ENCODE results near the gene IFFO2. TPM values are rescaled to one million over a fixed set of nuclear protein-coding genes. Genes with fewer than 3 reads are reported as not detected.

IFFO2 gene
- total and polyA plus RNA-seq, 2 of the 8 experiments (the other 6 are each of a cell fraction or from before 2014, with no cell fraction given), result 6.6 to 10.4 TPM

DNA sequence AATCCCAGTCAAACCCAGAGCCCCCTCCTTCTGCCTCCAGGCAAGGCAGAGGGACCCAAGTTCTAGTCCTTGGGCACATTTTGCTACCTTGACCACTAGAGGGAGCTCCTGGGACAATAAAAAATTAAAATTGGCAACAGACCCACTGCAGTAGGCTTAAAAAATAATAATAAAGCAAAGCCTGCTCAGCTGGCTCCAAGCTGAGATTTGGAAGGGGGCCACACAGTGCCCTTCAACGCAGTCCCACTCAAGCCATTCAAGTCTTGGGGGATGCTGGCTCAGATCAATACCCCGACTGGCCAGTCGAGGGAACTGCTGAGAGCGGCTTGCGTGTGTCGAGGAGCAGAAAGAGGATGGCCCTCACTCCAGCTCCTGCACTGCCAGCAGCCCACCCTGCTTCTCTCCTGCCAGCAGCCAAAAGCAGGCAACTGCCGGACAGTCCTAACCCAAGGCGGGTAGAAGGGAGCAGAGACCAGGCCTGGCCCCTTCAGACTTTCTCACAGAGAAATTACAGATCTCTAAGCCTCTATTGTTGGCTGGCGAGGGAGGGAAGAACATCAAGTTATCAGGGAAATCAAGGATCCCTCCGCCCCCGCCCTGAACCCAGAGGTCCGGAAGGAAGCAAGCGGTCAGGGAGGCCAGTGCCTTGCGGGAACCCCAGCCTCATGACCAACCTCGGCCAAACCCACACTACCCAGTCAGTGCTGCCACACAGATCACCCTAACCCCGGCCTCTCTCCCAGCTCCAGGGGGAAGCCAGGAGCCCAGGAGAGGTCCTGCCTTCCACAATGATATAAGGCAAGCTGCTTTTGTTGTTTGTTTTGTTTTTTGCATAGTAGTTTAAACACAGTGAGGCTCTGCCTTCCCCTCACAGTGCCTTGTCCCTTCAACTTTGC is 49.2 kb downstream of the IFFO2 start:
- H4K91ac ChIP-seq (replicated peaks; ENCODE audit: insufficient read length, low read length), result no peak overlapping the region
- H3K27ac ChIP-seq (ENCODE audit: low read depth, low read length), result no peak overlapping the region
- no peaks in the 10 kb centered on the region for H3K9me3 ChIP-seq (ENCODE audit: insufficient read depth in 2 of 2, low read depth in 1 of 2, low read length in 1 of 2)
- no peaks in the 10 kb centered on the region for H4K20me1 ChIP-seq (replicated peaks in 1 of 2; ENCODE audit: control insufficient read depth in 1 of 2, insufficient read depth in 2 of 2, low read length in 2 of 2)
- H3K79me1 ChIP-seq (ENCODE audit: low read depth, low read length), result no peaks in the 10 kb centered on the region
- no peak overlapping the region for H3K23ac ChIP-seq (ENCODE audit: insufficient read length)
- no peak overlapping the region for H3K56ac ChIP-seq (replicated peaks; ENCODE audit: insufficient read length, low read depth, low read length)
- H2BK15ac ChIP-seq (ENCODE audit: low read length), result no peak overlapping the region
- H2BK12ac ChIP-seq (ENCODE audit: low read depth, low read length), result 0 out of 2 replicates have a peak overlapping the region, but pooled peaks have one; percentile 17
- no peak overlapping the region for H4K5ac ChIP-seq (ENCODE audit: insufficient read length, low read depth, low read length)
- no peak for FAIRE-seq
- no peak overlapping the region for H3K4me2 ChIP-seq (ENCODE audit: insufficient read depth in 1 of 2, low read depth in 2 of 2, low read length in 2 of 2)
- no peak overlapping the region for H3K14ac ChIP-seq (ENCODE audit: insufficient read length)
- H2BK120ac ChIP-seq (replicated peaks; ENCODE audit: low read depth, low read length), result no peak overlapping the region
- H2AFZ ChIP-seq (ENCODE audit: low read length), result no peak overlapping the region
- H2AK5ac ChIP-seq (ENCODE audit: low read depth, low read length), result no peak overlapping the region
- no peak overlapping the region for H2BK5ac ChIP-seq (ENCODE audit: low read depth, low read length)
- peaks cover 0 to 5% (median 2%) of the 10 kb centered on the region in 4 experiments; a peak in 1 of 7 replicates for H3K4me1 ChIP-seq (replicated peaks in 1 of 4; ENCODE audit: control insufficient read depth in 3 of 4, insufficient read depth in 4 of 4, low read length in 3 of 4)
- no peak overlapping the region for H3K4ac ChIP-seq (replicated peaks; ENCODE audit: insufficient read length, low read depth, low read length)
- H4K8ac ChIP-seq (ENCODE audit: extremely low read depth, insufficient read depth, low read length), result no peak overlapping the region
- H3K79me2 ChIP-seq (ENCODE audit: control insufficient read depth in 1 of 2, insufficient read depth in 2 of 2, low read length in 2 of 2), result no peaks in the 10 kb centered on the region
- H3K4me3 ChIP-seq (ENCODE audit: extremely low read depth in 1 of 4, insufficient read depth in 2 of 4, low read depth in 3 of 4, low read length in 4 of 4), result no peak overlapping the region
- peak in 1 of 2 experiments; percentile 68 for DNase-seq (ENCODE audit: low read depth in 1 of 2, low spot score in 2 of 2)
- peaks cover 3% of the 10 kb centered on the region; the same call in 1 of the 2 replicates for H3K23me2 ChIP-seq (ENCODE audit: low read depth, low read length)
- POLR2A ChIA-PET (ENCODE audit: partially characterized antibody), result interaction anchor here (1.2 to 2.6 kb wide), 3 partner anchors 10 to 48 kb away, joined by 3 to 11 read pairs (median 3); partner anchors contain the start of gene IFFO2
- H3K9ac ChIP-seq (replicated peaks in 1 of 4; ENCODE audit: extremely low read depth in 1 of 4, low read depth in 3 of 4, low read length in 3 of 4), result no peak overlapping the region
- H2BK20ac ChIP-seq (ENCODE audit: low read length), result no peak overlapping the region
- CTCF ChIA-PET (ENCODE audit: partially characterized antibody), result interaction anchor here (0.6 to 8.0 kb wide), 59 partner anchors 8 to 377 kb away, joined by 3 to 131 read pairs (median 5); partner anchors contain the start of gene IFFO2
- H3K27me3 ChIP-seq (replicated peaks in 1 of 4; ENCODE audit: control insufficient read depth in 3 of 4, extremely low read depth in 1 of 4, insufficient read depth in 3 of 4, low read length in 3 of 4), result peaks cover 0 to 3% (median 0%) of the 10 kb centered on the region in 4 experiments; a peak in 2 of 7 replicates
- H3K18ac ChIP-seq (ENCODE audit: extremely low read depth, low read length), result no peak overlapping the region
- no peaks in the 10 kb centered on the region for H3K36me3 ChIP-seq (ENCODE audit: control insufficient read depth in 2 of 4, insufficient read depth in 4 of 4, low read length in 3 of 4)
- 72% methylated on average over 16 of the region's 16 CpGs; no CpG with 5 or more reads in 1 of the 2 experiments for WGBS, 2 experiments (ENCODE audit: extremely low coverage in 1 of 2, insufficient coverage in 1 of 2, insufficient read length in 1 of 2, insufficient replicate concordance in 2 of 2, low coverage in 1 of 2, low lambda C conversion rate in 2 of 2, missing lambda C conversion rate in 1 of 2)
- TF ChIP-seq ATF2 (IDR thresholded peaks at IDR 0.05; ENCODE audit: low read length) (0 out of 2 replicates have a peak, but pooled peaks have one; percentile 52), POLR2AphosphoS5 (IDR thresholded peaks at IDR 0.05; ENCODE audit: low read depth, low read length) (no peak), BRCA1 (IDR thresholded peaks at IDR 0.05; ENCODE audit: low read depth, low read length) (no peak), TCF12 (IDR thresholded peaks at IDR 0.05; ENCODE audit: low read depth, low read length) (no peak), CBX8 (IDR thresholded peaks at IDR 0.05; ENCODE audit: borderline replicate concordance, low read depth, low read length) (no peak), ZNF274 (IDR thresholded peaks at IDR 0.05; ENCODE audit: borderline replicate concordance, extremely low read depth, low read length) (no peak), CREB1 (IDR thresholded peaks at IDR 0.05) (no peak), CHD2 (IDR thresholded peaks at IDR 0.05; ENCODE audit: low read length) (no peak), SP4 (IDR thresholded peaks at IDR 0.05; ENCODE audit: low read length) (no peak)
- TF ChIP-seq, protein P1, sequence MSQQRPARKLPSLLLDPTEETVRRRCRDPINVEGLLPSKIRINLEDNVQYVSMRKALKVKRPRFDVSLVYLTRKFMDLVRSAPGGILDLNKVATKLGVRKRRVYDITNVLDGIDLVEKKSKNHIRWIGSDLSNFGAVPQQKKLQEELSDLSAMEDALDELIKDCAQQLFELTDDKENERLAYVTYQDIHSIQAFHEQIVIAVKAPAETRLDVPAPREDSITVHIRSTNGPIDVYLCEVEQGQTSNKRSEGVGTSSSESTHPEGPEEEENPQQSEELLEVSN (IDR thresholded peaks at IDR 0.05), result no peak
